H9 (cell line): ENCODE data around the gene DUOXA1. TPM values are rescaled to one million over a fixed set of nuclear protein-coding genes. Genes with fewer than 3 reads are reported as not detected.

Experiments used
- DNase-seq: peaks from one replicate; pipeline ENCODE4 v3.0.0-alpha.2; 2017
- H2AFZ ChIP-seq: one replicate; pipeline ENCODE4 v1.6.1; 2013; ENCODE audit warnings: mild to moderate bottlenecking, low read length, control low read depth, moderate library complexity
- H2AK5ac ChIP-seq: 2 replicates; pipeline ENCODE4 v1.6.1; 2013; ENCODE audit warnings: low read length, control low read depth, mixed read lengths; ENCODE audit not compliant: insufficient read length
- H2BK120ac ChIP-seq: one replicate; pipeline ENCODE4 v1.6.1; 2013; ENCODE audit warnings: low read depth, mild to moderate bottlenecking, low read length, control low read depth, inconsistent platforms; ENCODE audit not compliant: poor library complexity, severe bottlenecking
- H2BK12ac ChIP-seq: 2 replicates; pipeline ENCODE4 v1.6.1; 2013; ENCODE audit warnings: low read length, control low read depth, mixed read lengths, low read depth; ENCODE audit not compliant: insufficient read length
- H2BK15ac ChIP-seq: 2 replicates; pipeline ENCODE4 v1.6.1; 2013; ENCODE audit warnings: low read depth, low read length, control low read depth
- H2BK20ac ChIP-seq: one replicate; pipeline ENCODE4 v1.6.1; 2013; ENCODE audit warnings: low read depth, mild to moderate bottlenecking, low read length, control low read depth, inconsistent platforms; ENCODE audit not compliant: poor library complexity, severe bottlenecking
- H2BK5ac ChIP-seq: 2 replicates; pipeline ENCODE4 v1.6.1; 2013; ENCODE audit warnings: low read length, control low read depth, mixed read lengths; ENCODE audit not compliant: insufficient read length
- H3K14ac ChIP-seq: 2 replicates; pipeline ENCODE4 v1.6.1; 2013; ENCODE audit warnings: low read length, control low read depth; ENCODE audit not compliant: insufficient read depth
- H3K18ac ChIP-seq: 2 replicates; pipeline ENCODE4 v1.6.1; 2013; ENCODE audit warnings: low read depth, mild to moderate bottlenecking, mixed read lengths, low read length, control low read depth; ENCODE audit not compliant: insufficient read length
- H3K23ac ChIP-seq: 2 replicates; pipeline ENCODE4 v1.6.1; 2013; ENCODE audit warnings: low read length, control low read depth, mixed read lengths, low read depth; ENCODE audit not compliant: insufficient read length
- H3K23me2 ChIP-seq: 2 replicates; pipeline ENCODE4 v1.6.1; 2013; ENCODE audit warnings: low read depth, mild to moderate bottlenecking, mixed read lengths, low read length, control low read depth; ENCODE audit not compliant: insufficient read length, poor library complexity, severe bottlenecking
- H3K27ac ChIP-seq: 2 replicates; pipeline ENCODE4 v1.5.1; 2013; ENCODE audit warnings: low read length, control low read depth, mixed read lengths, low read depth; ENCODE audit not compliant: insufficient read length
- H3K27me3 ChIP-seq: 2 replicates; pipeline ENCODE4 v1.6.1; 2013; ENCODE audit warnings: low read length, control low read depth, inconsistent platforms; ENCODE audit not compliant: insufficient read depth
- H3K4ac ChIP-seq: 2 replicates; pipeline ENCODE4 v1.6.1; 2013; ENCODE audit warnings: low read depth, mild to moderate bottlenecking, control low read depth, inconsistent platforms, low read length, moderate library complexity
- H3K4me1 ChIP-seq: 2 replicates; pipeline ENCODE4 v1.6.1; 2013; ENCODE audit warnings: low read length, control low read depth, inconsistent platforms; ENCODE audit not compliant: insufficient read depth
- H3K4me2 ChIP-seq: 2 replicates; pipeline ENCODE4 v1.6.1; 2013; ENCODE audit warnings: low read length, control low read depth, mixed read lengths; ENCODE audit not compliant: insufficient read length, insufficient read depth
- H3K56ac ChIP-seq: 2 replicates; pipeline ENCODE4 v1.6.1; 2013; ENCODE audit warnings: low read depth, mild to moderate bottlenecking, mixed read lengths, low read length, control low read depth; ENCODE audit not compliant: insufficient read length
- H3K79me1 ChIP-seq: 2 replicates; pipeline ENCODE4 v1.6.1; 2013; ENCODE audit warnings: low read depth, mild to moderate bottlenecking, moderate library complexity, low read length, control low read depth, inconsistent platforms; ENCODE audit not compliant: insufficient read depth, poor library complexity, severe bottlenecking
- H3K79me2 ChIP-seq: 2 replicates; pipeline ENCODE4 v1.6.1; 2013; ENCODE audit warnings: low read length, control low read depth, inconsistent platforms; ENCODE audit not compliant: insufficient read depth
- H3K9ac ChIP-seq: 2 replicates; pipeline ENCODE4 v1.6.1; 2013; ENCODE audit warnings: low read length, control low read depth, mixed read lengths; ENCODE audit not compliant: insufficient read length; ENCODE audit errors: extremely low read depth
- H3K9me3 ChIP-seq: one replicate; pipeline ENCODE4 v1.6.1; 2013; ENCODE audit warnings: low read depth, low read length, inconsistent platforms; ENCODE audit not compliant: control insufficient read depth
- H3T11ph ChIP-seq: one replicate; pipeline ENCODE4 v1.6.1; 2013; ENCODE audit warnings: mild to moderate bottlenecking, low read length, control low read depth, inconsistent platforms
- H4K20me1 ChIP-seq: one replicate; pipeline ENCODE4 v1.6.1; 2013; ENCODE audit not compliant: control insufficient read depth, insufficient read length, insufficient read depth
- H4K5ac ChIP-seq: 2 replicates; pipeline ENCODE4 v1.6.1; 2013; ENCODE audit warnings: low read depth, mild to moderate bottlenecking, mixed read lengths, low read length, control low read depth; ENCODE audit not compliant: insufficient read length
- H4K8ac ChIP-seq: replicated peaks from 2 replicates; pipeline ENCODE4 v1.6.1; 2013; ENCODE audit warnings: low read length, control low read depth, mixed read lengths, low read depth; ENCODE audit not compliant: insufficient read length
- H4K91ac ChIP-seq: 2 replicates; pipeline ENCODE4 v1.6.1; 2013; ENCODE audit warnings: low read depth, mild to moderate bottlenecking, moderate library complexity, mixed read lengths, low read length, control low read depth; ENCODE audit not compliant: insufficient read length
- H3K27ac Mint-ChIP-seq, 3 experiments: 2 replicates in 2 of 3; 3 replicates in 1 of 3; pipeline ENCODE4 v1.8.0; 2020 to 2021; ENCODE audit warnings: mixed read lengths in 3 of 3, mild to moderate bottlenecking in 1 of 3, moderate library complexity in 1 of 3
- H3K27me3 Mint-ChIP-seq: 2 replicates; pipeline ENCODE4 v1.8.0; 2021; ENCODE audit warnings: low read depth, mild to moderate bottlenecking, moderate library complexity, mixed read lengths
- H3K36me3 Mint-ChIP-seq, 3 experiments: 2 replicates in 2 of 3; 3 replicates in 1 of 3; pipeline ENCODE4 v1.8.0; 2020 to 2021; ENCODE audit warnings: low read depth in 3 of 3, mixed read lengths in 3 of 3; ENCODE audit not compliant: insufficient read depth in 1 of 3
- H3K4me1 Mint-ChIP-seq, 2 experiments: 2 replicates each; pipeline ENCODE4 v1.8.0; 2020; ENCODE audit warnings: mixed read lengths in 2 of 2
- H3K4me3 Mint-ChIP-seq, 2 experiments: 2 replicates in 1 of 2; 3 replicates in 1 of 2; pipeline ENCODE4 v1.8.0; 2020 to 2021; ENCODE audit warnings: mild to moderate bottlenecking in 2 of 2, mixed read lengths in 2 of 2, moderate library complexity in 1 of 2
- H3K9me3 Mint-ChIP-seq, 2 experiments: 2 replicates in 1 of 2; 3 replicates in 1 of 2; pipeline ENCODE4 v1.8.0; 2020; ENCODE audit warnings: mild to moderate bottlenecking in 2 of 2, mixed read lengths in 2 of 2, moderate library complexity in 1 of 2
- CTCF ChIP-seq: fragments of 200-600 bp; sonication (generic); conservative IDR thresholded peaks from 3 replicates; pipeline ENCODE4 v1.8.0; 2021; ENCODE audit warnings: antibody characterized with exemption, mild to moderate bottlenecking
- WGBS: extraction: QIAGEN DNeasy Blood & Tissue Kit; methylation state at CpG from one replicate; pipeline ENCODE4 v1.1.7; 2013; ENCODE audit warnings: missing lambda C conversion rate, low lambda C conversion rate, mixed read lengths; ENCODE audit not compliant: insufficient read length; ENCODE audit errors: extremely low coverage; 5-methylcytosine and 5-hydroxymethylcytosine counted together
- total RNA-seq: library from RNA; stranded (reverse); gene quantifications from 2 replicates; pipeline ENCODE4 v1.2.1, GENCODE V29; 2021

DUOXA1 gene
- total RNA-seq, 1 experiment from 2014 or later = 1.2 TPM

GRCh38 chr15:45095661-45096060, 34.0 kb downstream of the DUOXA1 start:
- no peak overlapping the region for H2BK5ac ChIP-seq
- H3K27me3 Mint-ChIP-seq = peaks cover 27% of the 10 kb centered on the region

More at GRCh38 chr15:45095661-45096060, 34.0 kb downstream of the DUOXA1 start:
- Histone ChIP-seq H3K9ac (no peak overlapping the region), H4K5ac (no peak overlapping the region), H3K79me1 (no peaks in the 10 kb centered on the region), H3K79me2 (no peaks in the 10 kb centered on the region), H3K27ac (no peak overlapping the region), H3K4ac (no peak overlapping the region), H3K4me2 (no peak overlapping the region), H3K9me3 (no peaks in the 10 kb centered on the region), H3K23ac (no peak overlapping the region), H2AFZ (no peak overlapping the region), H4K91ac (no peak overlapping the region), H3K27me3 (no peaks in the 10 kb centered on the region), H3K56ac (no peak overlapping the region), H4K8ac (no peak overlapping the region), H2BK20ac (no peak overlapping the region), H2BK15ac (no peak overlapping the region), H3K14ac (no peak overlapping the region), H2AK5ac (no peak overlapping the region), H2BK12ac (no peak overlapping the region), H3T11ph (no peak overlapping the region), H3K4me1 (no peaks in the 10 kb centered on the region), H3K18ac (no peak overlapping the region), H3K23me2 (no peaks in the 10 kb centered on the region), H2BK120ac (no peak overlapping the region), H4K20me1 (no peaks in the 10 kb centered on the region)
- Mint-ChIP-seq H3K4me1 (peaks cover 8 to 9% of the 10 kb centered on the region in 2 experiments), H3K27ac (no peak overlapping the region), H3K4me3 (no peak overlapping the region), H3K36me3 (no peaks in the 10 kb centered on the region; a peak in 1 of 7 replicates), H3K9me3 (no peaks in the 10 kb centered on the region; a peak in 1 of 5 replicates)
- no peak for DNase-seq
- WGBS = no CpG with 5 or more reads among the region's 11 CpGs
- TF ChIP-seq CTCF = no peak
